K562 treated with DMSO at 1 percent for 4 hours (cell line): ENCODE measurements around the gene HLA-DQB1. TPM values are rescaled to one million over a fixed set of nuclear protein-coding genes. Genes with fewer than 3 reads are reported as not detected.

Experiments used
- total RNA-seq: library from RNA; unstranded; fragments of 300-600 nt; gene quantifications from 2 replicates; pipeline ENCODE4 v1.2.3, GENCODE V29; 2022; ENCODE audit not compliant: insufficient read depth

HLA-DQB1 gene
- total RNA-seq = not detected in 2 replicates

GRCh38 chr6:32666420-32667300, at the start of gene HLA-DQB1:
Gene HLA-DQB1, minus strand, starts transcription at chr6:32666657. Its CDS starts 50 bp downstream, at chr6:32666607.

GRCh38 chr6:32637219-32637880, 29.1 kb downstream of the HLA-DQB1 start, which contains the start of gene HLA-DQA1:
Gene HLA-DQA1, plus strand, starts transcription at chr6:32637406. Its CDS starts 53 bp downstream, at chr6:32637459.

Other genes with a start within 250 kb of the HLA-DQB1 start
- gene HLA-DRA, start 226.8 kb downstream of the HLA-DQB1 start, total RNA-seq = not detected in 2 replicates
- not detected in 2 replicates for gene HLA-DRB5, start 136.4 kb downstream of the HLA-DQB1 start, total RNA-seq
- gene HLA-DRB1, start 76.8 kb downstream of the HLA-DQB1 start, total RNA-seq = not detected in 2 replicates
- not detected in 2 replicates for gene HLA-DQA1, start 29.3 kb downstream of the HLA-DQB1 start, total RNA-seq
- not detected in 2 replicates for gene HLA-DQA2, start 74.7 kb upstream of the HLA-DQB1 start, total RNA-seq
- gene HLA-DQB2, start 96.9 kb upstream of the HLA-DQB1 start, total RNA-seq = not detected in 2 replicates
- gene HLA-DOB, start 150.3 kb upstream of the HLA-DQB1 start, total RNA-seq = 0.65 TPM in 1 of 2 replicates, not detected in the other
- 16.1 and 28.3 TPM in 2 replicates for gene TAP2, start 172.1 kb upstream of the HLA-DQB1 start, total RNA-seq
- gene PSMB8, start 177.4 kb upstream of the HLA-DQB1 start, total RNA-seq = 18.0 and 21.9 TPM in 2 replicates
- gene TAP1, start 187.0 kb upstream of the HLA-DQB1 start, total RNA-seq = 13.9 and 16.3 TPM in 2 replicates
- 13.7 and 20.4 TPM in 2 replicates for gene PSMB9, start 187.5 kb upstream of the HLA-DQB1 start, total RNA-seq